H1 (cell line): Measurements from ENCODE around the gene CENPP. TPM values are rescaled to one million over a fixed set of nuclear protein-coding genes. Genes with fewer than 3 reads are reported as not detected.

Experiments used
- CHD2 ChIP-seq: IDR thresholded peaks from 2 replicates; pipeline ENCODE4 v1.6.1; 2012; ENCODE audit warnings: low read length, improper control_type of control experiment
- NANOG ChIP-seq: IDR thresholded peaks from 2 replicates; pipeline ENCODE4 v1.6.1; 2011; ENCODE audit warnings: low read length, low read depth, mild to moderate bottlenecking, inconsistent platforms; ENCODE audit not compliant: insufficient read depth, poor library complexity, severe bottlenecking
- polyA plus RNA-seq, 7 experiments: library from polyadenylated mRNA; depleted of rRNA in 3 of 7; stranded (reverse) in 5 of 7; unstranded in 2 of 7; fragments of >200 nt in 5 of 7; fragments of 200-250 nt in 2 of 7; gene quantifications; 1 replicate in 5 of 7; 2 replicates in 1 of 7; 4 replicates in 1 of 7; pipeline versions ENCODE4 v1.2.1 to v1.2.3, GENCODE V29; 2011 to 2013; ENCODE audit warnings: missing spikeins in 2 of 7, mixed read lengths in 2 of 7
- total RNA-seq: library from RNA; stranded (reverse); fragmentation: NEBNext Ultra II Directional; extraction: Animal tissue kit (Norgen Biotek cat#: 25700); gene quantifications from 2 replicates; pipeline ENCODE4 v1.2.1, GENCODE V29; 2021
- TF ChIP-seq, protein P1 (sequence below): IDR thresholded peaks from 2 replicates; pipeline ENCODE4 v1.6.1; 2012; ENCODE audit warnings: low read length, inconsistent platforms

The CENPP gene
- total and polyA plus RNA-seq, 2 of the 8 experiments (the other 6 are each of a cell fraction or from before 2014, with no cell fraction given) = 2.7 to 10.8 TPM

DNA sequence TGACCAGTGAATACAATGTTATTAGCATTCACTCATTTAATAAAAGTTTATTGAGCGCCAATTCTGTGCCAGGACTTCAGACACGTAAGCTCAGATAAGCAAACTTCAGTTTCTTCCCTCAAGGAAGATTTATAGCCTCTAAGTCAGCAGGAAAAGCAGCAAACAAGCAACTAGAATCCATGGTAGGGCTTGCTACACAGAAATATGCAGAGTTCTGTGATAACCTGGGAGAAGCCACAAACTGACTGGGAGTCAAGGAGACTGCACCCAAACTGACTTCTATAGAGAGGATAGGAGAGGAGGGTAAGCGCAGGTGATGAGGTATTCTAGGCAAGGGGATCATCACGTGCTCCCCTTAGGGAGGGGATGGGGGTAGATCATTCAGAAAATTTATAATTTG, 80.1 kb downstream of the CENPP start (continued):
- TF ChIP-seq, protein P1, sequence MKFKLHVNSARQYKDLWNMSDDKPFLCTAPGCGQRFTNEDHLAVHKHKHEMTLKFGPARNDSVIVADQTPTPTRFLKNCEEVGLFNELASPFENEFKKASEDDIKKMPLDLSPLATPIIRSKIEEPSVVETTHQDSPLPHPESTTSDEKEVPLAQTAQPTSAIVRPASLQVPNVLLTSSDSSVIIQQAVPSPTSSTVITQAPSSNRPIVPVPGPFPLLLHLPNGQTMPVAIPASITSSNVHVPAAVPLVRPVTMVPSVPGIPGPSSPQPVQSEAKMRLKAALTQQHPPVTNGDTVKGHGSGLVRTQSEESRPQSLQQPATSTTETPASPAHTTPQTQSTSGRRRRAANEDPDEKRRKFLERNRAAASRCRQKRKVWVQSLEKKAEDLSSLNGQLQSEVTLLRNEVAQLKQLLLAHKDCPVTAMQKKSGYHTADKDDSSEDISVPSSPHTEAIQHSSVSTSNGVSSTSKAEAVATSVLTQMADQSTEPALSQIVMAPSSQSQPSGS = no peak
- no peak for TF ChIP-seq CHD2
- no peak for TF ChIP-seq NANOG
